ENCODE measurements around the gene CAMK2B. TPM values are rescaled to one million over a fixed set of nuclear protein-coding genes. Genes with fewer than 3 reads are reported as not detected.
A peak's percentile ranks its signal among the peaks of the same experiment; 100 is the strongest.

CAMK2B gene
- total and polyA plus RNA-seq, 7 experiments from 2014 or later: 0.12 to 0.61 TPM; not detected in 5

DNA sequence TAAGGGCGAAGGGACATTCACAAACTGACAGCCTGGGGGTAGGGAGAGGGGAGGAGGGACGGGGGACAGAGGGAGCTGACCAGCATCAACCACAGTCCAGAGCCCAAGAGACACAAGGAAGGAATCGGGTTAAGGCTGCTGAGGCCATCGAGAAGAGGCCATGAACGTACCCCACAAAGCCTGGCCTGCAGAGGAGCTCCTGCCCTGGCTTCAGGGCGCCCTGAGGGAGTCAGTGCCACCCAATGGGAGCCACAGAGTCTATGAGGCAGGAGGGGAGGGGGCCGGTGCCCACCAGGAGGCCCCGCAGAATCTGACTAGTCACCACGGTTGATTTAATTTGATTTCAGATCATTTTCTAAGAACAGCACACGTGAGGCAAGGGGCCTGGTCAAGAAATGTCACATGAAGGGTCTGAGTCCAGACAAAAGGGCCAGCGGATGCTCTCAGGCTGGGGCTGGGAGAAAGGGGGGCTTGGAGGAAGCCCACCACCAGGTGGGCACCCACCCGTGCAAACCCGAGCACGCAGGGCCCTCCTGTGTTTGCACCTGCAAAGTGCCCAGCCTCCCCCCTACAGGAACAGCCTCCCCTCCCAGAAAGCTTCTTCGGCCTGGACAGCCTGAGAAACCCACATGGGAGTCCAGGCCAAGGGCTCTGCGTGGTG is 40.4 kb downstream of the CAMK2B start:
- Mint-ChIP-seq H3K27ac (no peak overlapping the region), H3K27me3 (peaks cover 0 to 3% (median 3%) of the 10 kb centered on the region in 5 donors), H3K9me3 (no peaks in the 10 kb centered on the region), H3K4me1 (peaks cover 0 to 3% (median 0%) of the 10 kb centered on the region in 7 donors), H3K4me3 (no peak overlapping the region), H3K36me3 (no peaks in the 10 kb centered on the region)
- H3K4me1 ChIP-seq (ENCODE audit: control insufficient read depth in 2 of 2, insufficient read depth in 2 of 2, low read length in 2 of 2): no peaks in the 10 kb centered on the region
- no peaks in the 10 kb centered on the region for H3K27me3 ChIP-seq (ENCODE audit: control insufficient read depth in 2 of 2, insufficient read depth in 2 of 2, low read length in 2 of 2)
- no peaks in the 10 kb centered on the region for H3K9me3 ChIP-seq (ENCODE audit: control insufficient read depth in 2 of 3, low read length in 3 of 3)
- ChIA-PET CTCF (interaction anchor here (1.0 kb wide), 1 partner anchor 44 kb away, joined by 3 read pairs; no protein-coding TSS in a partner anchor), POLR2A (no interaction called here)
- H3K4me3 ChIP-seq (ENCODE audit: low read length): no peak overlapping the region
- H3K27ac ChIP-seq (ENCODE audit: low read depth, low read length): no peak overlapping the region
- intact Hi-C loops (cut with micrococcal nuclease): no loop called here
- peak in 1 of 9 donors; percentile 2 for DNase-seq
- no peak for ATAC-seq
- no peaks in the 10 kb centered on the region for H3K36me3 ChIP-seq (ENCODE audit: control insufficient read depth in 2 of 3, insufficient read depth in 3 of 3, low read length in 3 of 3)

DNA sequence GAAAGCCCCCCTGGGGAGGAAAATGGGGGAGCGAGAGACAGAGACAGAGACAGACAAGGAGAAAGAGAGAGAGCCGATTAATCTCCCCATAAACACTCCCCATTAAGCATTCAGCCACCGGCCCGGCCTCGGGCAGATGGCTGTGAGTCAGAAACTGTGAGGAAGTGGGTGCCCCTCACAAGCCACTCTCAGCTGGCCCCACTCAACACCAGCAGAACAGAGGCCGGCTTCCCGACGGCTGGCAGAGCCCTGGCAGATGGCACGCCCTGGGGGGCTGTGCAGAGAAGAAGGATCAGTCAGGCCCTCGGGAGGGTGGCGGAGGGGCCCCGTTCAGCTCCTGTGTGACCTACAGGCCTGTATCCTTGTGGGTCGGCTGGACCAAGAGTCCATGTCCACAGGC is 41.2 kb downstream of the CAMK2B start:
- POLR2A ChIA-PET: no interaction called here
- intact Hi-C loops (cut with micrococcal nuclease): no loop called here
- H3K4me3 ChIP-seq (ENCODE audit: low read length): no peak overlapping the region
- no peaks in the 10 kb centered on the region for H3K4me1 Mint-ChIP-seq
- no peaks in the 10 kb centered on the region for H3K27me3 Mint-ChIP-seq
- ATAC-seq: no peak
- no peaks in the 10 kb centered on the region for H3K9me3 Mint-ChIP-seq
- no peak overlapping the region for H3K27ac ChIP-seq (ENCODE audit: low read depth, low read length)
- CTCF ChIA-PET: no interaction called here
- H3K4me3 Mint-ChIP-seq: no peak overlapping the region
- H3K27ac Mint-ChIP-seq: no peak overlapping the region
- H3K9me3 ChIP-seq (ENCODE audit: control insufficient read depth in 2 of 3, low read length in 3 of 3): no peaks in the 10 kb centered on the region
- no peaks in the 10 kb centered on the region for H3K4me1 ChIP-seq (ENCODE audit: control insufficient read depth in 2 of 2, insufficient read depth in 2 of 2, low read length in 2 of 2)
- DNase-seq: peak in 1 of 9 donors; percentile 4
- no peaks in the 10 kb centered on the region for H3K36me3 ChIP-seq (ENCODE audit: control insufficient read depth in 2 of 3, insufficient read depth in 3 of 3, low read length in 3 of 3)
- no peaks in the 10 kb centered on the region for H3K36me3 Mint-ChIP-seq
- no peaks in the 10 kb centered on the region for H3K27me3 ChIP-seq (ENCODE audit: control insufficient read depth in 2 of 2, insufficient read depth in 2 of 2, low read length in 2 of 2)

DNA sequence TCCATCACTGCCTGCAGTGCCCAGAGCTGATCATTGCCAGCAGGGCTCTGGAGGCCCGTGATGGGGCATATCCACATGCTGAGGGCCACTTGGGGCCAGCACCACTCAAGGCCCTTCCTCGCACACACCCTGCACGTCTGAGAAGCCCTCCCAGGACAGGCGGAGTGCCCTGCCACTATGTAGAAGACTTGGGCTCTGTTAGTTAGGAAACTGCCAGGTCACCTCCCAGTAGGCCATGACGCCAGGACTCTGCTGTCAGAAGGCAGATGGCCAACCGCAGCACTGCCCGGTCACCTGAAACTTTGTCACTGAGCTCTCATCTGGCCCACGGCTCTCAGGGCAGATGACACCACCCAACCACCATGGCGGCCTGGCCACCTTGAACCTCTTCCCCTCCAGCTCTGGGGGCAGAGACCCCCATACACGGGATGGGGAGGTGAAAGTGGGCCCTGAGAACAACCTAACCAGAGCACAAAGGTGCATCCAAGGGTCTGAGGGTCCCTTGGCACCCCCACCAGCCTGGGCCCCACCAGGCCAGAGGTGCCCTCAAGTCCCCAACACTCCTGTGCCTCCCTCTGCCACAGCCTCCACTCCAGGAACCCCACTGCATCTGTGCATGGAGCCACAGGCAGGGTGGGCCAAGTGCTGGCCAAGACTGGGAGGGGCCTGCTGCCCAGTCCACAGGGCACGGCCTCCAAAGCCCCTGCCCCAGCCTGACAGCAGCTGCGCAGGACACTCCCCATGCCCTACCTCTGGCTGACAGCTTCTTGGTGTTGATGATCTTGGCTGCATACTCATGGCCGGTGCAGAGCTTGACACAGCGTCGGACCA is 41.8 kb downstream of the CAMK2B start:
- Mint-ChIP-seq H3K4me1 (no peaks in the 10 kb centered on the region), H3K36me3 (no peaks in the 10 kb centered on the region), H3K27me3 (no peaks in the 10 kb centered on the region), H3K9me3 (no peaks in the 10 kb centered on the region), H3K4me3 (no peak overlapping the region), H3K27ac (no peak overlapping the region)
- DNase-seq: no peak
- ChIA-PET POLR2A (no interaction called here), CTCF (no interaction called here)
- Histone ChIP-seq H3K36me3 (ENCODE audit: control insufficient read depth in 2 of 3, insufficient read depth in 3 of 3, low read length in 3 of 3) (no peaks in the 10 kb centered on the region), H3K4me3 (ENCODE audit: low read length) (no peak overlapping the region), H3K4me1 (ENCODE audit: control insufficient read depth in 2 of 2, insufficient read depth in 2 of 2, low read length in 2 of 2) (no peaks in the 10 kb centered on the region), H3K27me3 (ENCODE audit: control insufficient read depth in 2 of 2, insufficient read depth in 2 of 2, low read length in 2 of 2) (no peaks in the 10 kb centered on the region), H3K27ac (ENCODE audit: low read depth, low read length) (no peak overlapping the region), H3K9me3 (ENCODE audit: control insufficient read depth in 2 of 3, low read length in 3 of 3) (no peaks in the 10 kb centered on the region)
- intact Hi-C loops (cut with micrococcal nuclease): no loop called here
- no peak for ATAC-seq

DNA sequence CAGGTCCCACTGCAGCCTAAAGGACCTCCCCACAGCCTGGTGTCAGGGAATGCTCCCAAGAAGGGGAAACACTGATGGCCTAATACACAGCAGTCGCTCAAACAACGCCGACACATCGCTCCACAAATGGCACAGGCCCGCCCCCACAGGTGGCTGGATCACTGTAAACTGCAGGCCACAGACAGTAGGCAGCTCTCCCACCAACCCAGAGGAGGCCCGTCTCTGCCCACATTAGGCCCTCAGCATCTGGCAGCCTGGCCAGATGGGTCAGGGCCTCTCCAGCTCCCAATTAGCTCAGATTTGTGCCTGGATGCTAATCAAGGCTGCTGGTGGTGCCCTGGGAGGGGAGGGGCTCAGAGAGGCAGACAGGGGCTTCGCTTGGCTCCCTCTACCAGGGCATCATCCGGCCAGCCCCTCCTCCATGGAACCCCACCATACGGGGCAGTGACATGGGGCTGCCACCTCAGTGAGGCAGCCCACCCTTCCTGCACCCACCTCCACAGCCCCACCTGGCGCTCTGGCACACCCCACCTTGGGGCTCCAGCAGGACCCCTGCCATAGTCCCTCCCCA is 42.7 kb downstream of the CAMK2B start:
- Mint-ChIP-seq H3K9me3 (no peaks in the 10 kb centered on the region), H3K27ac (no peak overlapping the region), H3K4me3 (no peak overlapping the region), H3K4me1 (no peaks in the 10 kb centered on the region), H3K36me3 (no peaks in the 10 kb centered on the region), H3K27me3 (no peaks in the 10 kb centered on the region)
- no peaks in the 10 kb centered on the region for H3K4me1 ChIP-seq (ENCODE audit: control insufficient read depth in 2 of 2, insufficient read depth in 2 of 2, low read length in 2 of 2)
- no peaks in the 10 kb centered on the region for H3K9me3 ChIP-seq (ENCODE audit: control insufficient read depth in 2 of 3, low read length in 3 of 3)
- no peak overlapping the region for H3K27ac ChIP-seq (ENCODE audit: low read depth, low read length)
- no peak overlapping the region for H3K4me3 ChIP-seq (ENCODE audit: low read length)
- CTCF ChIA-PET: no interaction called here
- no peak for ATAC-seq
- intact Hi-C loops (cut with micrococcal nuclease): no loop called here
- H3K27me3 ChIP-seq (ENCODE audit: control insufficient read depth in 2 of 2, insufficient read depth in 2 of 2, low read length in 2 of 2): no peaks in the 10 kb centered on the region
- POLR2A ChIA-PET: no interaction called here
- peak in 1 of 9 donors; percentile 3 for DNase-seq
- H3K36me3 ChIP-seq (ENCODE audit: control insufficient read depth in 2 of 3, insufficient read depth in 3 of 3, low read length in 3 of 3): no peaks in the 10 kb centered on the region

DNA sequence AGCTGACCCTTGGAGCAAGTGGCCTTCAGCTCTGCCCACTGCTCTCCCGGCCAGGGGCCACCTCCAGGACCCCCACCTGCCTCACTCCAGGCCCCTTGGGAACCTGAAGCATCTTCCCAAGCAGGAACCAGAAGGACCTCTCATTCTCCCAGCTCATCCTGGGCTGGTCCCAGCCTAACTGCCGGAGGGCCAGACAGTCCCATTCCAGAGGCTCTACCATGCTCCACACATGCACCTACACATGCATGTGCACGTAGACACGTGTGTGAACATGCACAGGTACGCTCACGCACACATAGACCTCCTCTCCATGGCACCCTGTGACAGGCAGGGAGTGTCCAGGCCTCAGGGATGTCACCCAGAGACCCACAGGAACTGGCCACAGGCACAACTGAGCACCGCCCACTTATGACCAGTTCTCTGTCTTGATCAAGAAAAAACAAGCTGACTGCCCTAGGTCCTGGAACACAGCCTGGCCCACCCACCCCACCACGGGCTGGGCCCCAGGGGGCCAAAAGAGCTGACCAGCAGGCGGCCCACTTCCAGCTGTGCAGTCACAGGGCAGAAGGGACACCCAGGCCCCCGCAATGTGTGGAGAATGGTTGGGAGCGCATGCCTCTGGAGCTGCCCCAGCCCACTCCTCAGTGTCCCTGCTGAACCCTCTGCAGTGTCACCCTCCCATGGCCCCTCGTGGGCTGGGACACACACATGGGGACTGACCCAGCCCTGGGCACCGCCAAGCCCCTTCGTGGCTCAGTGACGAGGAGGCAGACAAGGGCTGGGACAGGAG is 43.4 kb downstream of the CAMK2B start:
- Histone ChIP-seq H3K27me3 (ENCODE audit: control insufficient read depth in 2 of 2, insufficient read depth in 2 of 2, low read length in 2 of 2) (no peaks in the 10 kb centered on the region), H3K27ac (ENCODE audit: low read depth, low read length) (no peak overlapping the region), H3K9me3 (ENCODE audit: control insufficient read depth in 2 of 3, low read length in 3 of 3) (no peaks in the 10 kb centered on the region), H3K4me3 (ENCODE audit: low read length) (no peak overlapping the region), H3K4me1 (ENCODE audit: control insufficient read depth in 2 of 2, insufficient read depth in 2 of 2, low read length in 2 of 2) (no peaks in the 10 kb centered on the region), H3K36me3 (ENCODE audit: control insufficient read depth in 2 of 3, insufficient read depth in 3 of 3, low read length in 3 of 3) (no peaks in the 10 kb centered on the region)
- Mint-ChIP-seq H3K4me3 (no peak overlapping the region), H3K4me1 (no peaks in the 10 kb centered on the region), H3K27me3 (no peaks in the 10 kb centered on the region), H3K27ac (no peak overlapping the region), H3K36me3 (no peaks in the 10 kb centered on the region), H3K9me3 (no peaks in the 10 kb centered on the region)
- ChIA-PET POLR2A (interaction anchor here (0.9 kb wide), 1 partner anchor 255 kb away, joined by 3 read pairs; no protein-coding TSS in a partner anchor), CTCF (no interaction called here)
- DNase-seq: peak in 1 of 9 donors; percentile 1
- ATAC-seq: no peak
- intact Hi-C loops (cut with micrococcal nuclease): no loop called here

DNA sequence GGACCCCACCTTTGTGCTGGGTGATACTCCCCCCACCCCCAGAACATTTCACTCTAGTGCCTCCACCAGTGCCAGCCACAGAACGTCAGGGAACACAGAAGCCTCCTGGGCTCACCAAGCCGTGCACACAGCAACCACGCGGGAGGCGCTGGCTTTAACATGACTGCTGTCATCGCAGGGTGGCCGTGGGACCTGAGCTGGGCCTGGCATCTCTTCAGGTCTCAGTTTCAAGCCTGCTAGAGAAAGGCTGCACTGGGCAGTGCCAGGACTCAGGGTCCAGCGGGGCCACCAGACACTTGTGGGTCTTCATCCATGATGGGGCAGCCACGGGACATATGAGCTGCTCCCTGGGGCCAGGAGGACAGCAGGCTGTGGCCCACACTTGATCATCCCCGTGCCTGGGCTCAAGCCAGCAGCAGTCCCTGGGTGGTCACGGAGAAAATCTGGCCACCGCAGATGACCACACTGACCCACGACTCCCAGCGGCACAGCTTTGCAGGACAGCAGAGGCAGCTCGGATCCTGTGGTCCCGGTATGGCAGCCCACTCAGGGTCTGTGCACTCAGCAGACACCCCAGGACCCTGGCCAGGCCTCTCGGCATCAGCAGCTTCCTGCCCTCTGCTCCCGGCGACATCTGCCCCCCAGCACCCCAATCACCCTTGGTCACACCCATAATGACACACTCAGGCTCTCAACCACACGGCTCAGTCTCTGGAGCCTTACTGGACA is 44.2 kb downstream of the CAMK2B start:
- Histone ChIP-seq H3K4me1 (ENCODE audit: control insufficient read depth in 2 of 2, insufficient read depth in 2 of 2, low read length in 2 of 2) (no peaks in the 10 kb centered on the region), H3K27ac (ENCODE audit: low read depth, low read length) (no peak overlapping the region), H3K36me3 (ENCODE audit: control insufficient read depth in 2 of 3, insufficient read depth in 3 of 3, low read length in 3 of 3) (no peaks in the 10 kb centered on the region), H3K27me3 (ENCODE audit: control insufficient read depth in 2 of 2, insufficient read depth in 2 of 2, low read length in 2 of 2) (no peaks in the 10 kb centered on the region), H3K4me3 (ENCODE audit: low read length) (no peak overlapping the region), H3K9me3 (ENCODE audit: control insufficient read depth in 2 of 3, low read length in 3 of 3) (no peaks in the 10 kb centered on the region)
- no peak overlapping the region for H3K27ac Mint-ChIP-seq
- H3K27me3 Mint-ChIP-seq: no peaks in the 10 kb centered on the region
- no peaks in the 10 kb centered on the region for H3K36me3 Mint-ChIP-seq
- H3K9me3 Mint-ChIP-seq: no peaks in the 10 kb centered on the region
- H3K4me3 Mint-ChIP-seq: no peak overlapping the region
- POLR2A ChIA-PET: interaction anchor here (0.9 kb wide), 1 partner anchor 256 kb away, joined by 3 read pairs; no protein-coding TSS in a partner anchor
- CTCF ChIA-PET: no interaction called here
- DNase-seq: peak in 2 of 9 donors; percentile 1 to 4
- no peak for ATAC-seq
- intact Hi-C loops (cut with micrococcal nuclease): no loop called here
- no peaks in the 10 kb centered on the region for H3K4me1 Mint-ChIP-seq

Data from naive thymus-derived CD4-positive, alpha-beta T cell (primary cell).